Measurements from ENCODE around the gene CUBN. TPM values are rescaled to one million over a fixed set of nuclear protein-coding genes. Genes with fewer than 3 reads are reported as not detected.

Gene CUBN
- total and polyA plus RNA-seq, 10 of the 15 experiments (the other 5 are each of a cell fraction or from before 2014, with no cell fraction given): under 0.01 to 0.14 (median 0.02) TPM; not detected in 6

DNA sequence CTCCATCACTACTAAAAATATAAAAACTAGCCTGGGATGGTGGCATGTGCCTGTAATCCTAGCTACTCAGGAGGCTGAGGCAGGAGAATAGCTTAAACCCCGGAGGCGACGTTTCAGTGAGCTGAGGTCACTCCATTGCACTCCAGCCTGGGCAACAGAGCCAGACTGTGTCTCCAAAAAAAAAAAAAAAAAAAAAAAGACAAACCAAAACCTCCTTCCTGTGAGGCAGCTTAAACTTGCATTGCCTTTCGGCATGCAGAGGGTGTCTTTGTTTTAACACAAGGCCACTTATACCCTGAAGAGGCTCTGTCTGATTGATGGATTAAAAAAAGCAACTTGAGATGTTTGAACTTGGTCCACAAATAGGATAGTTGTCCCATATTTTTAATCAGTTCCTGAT is 184.0 kb downstream of the CUBN start:
- H3K9me3 ChIP-seq (replicated peaks; ENCODE audit: control insufficient read depth, insufficient read depth, low read length): no peaks in the 10 kb centered on the region
- POLR2A ChIA-PET: no interaction called here
- no peak for FAIRE-seq

More for the DNA sequence above, 184.0 kb downstream of the CUBN start:
- no TSS peak for BruUV-seq (replicated peaks)
- Histone ChIP-seq H3K4me1 (ENCODE audit: control insufficient read depth, insufficient read depth, low read length) (no peaks in the 10 kb centered on the region), H3K36me3 (ENCODE audit: control insufficient read depth in 2 of 2, insufficient read depth in 2 of 2, low read length in 1 of 2) (no peaks in the 10 kb centered on the region), H3K9ac (ENCODE audit: control insufficient read depth, insufficient read depth, low read length) (no peak overlapping the region), H3K4me2 (ENCODE audit: control insufficient read depth, insufficient read depth) (no peak overlapping the region), H3K4me3 (no peak overlapping the region), H4K20me1 (ENCODE audit: control insufficient read depth, insufficient read depth) (no peaks in the 10 kb centered on the region), H3K27ac (ENCODE audit: control insufficient read depth, insufficient read depth) (no peak overlapping the region), H2AFZ (ENCODE audit: control insufficient read depth, low read depth, low read length) (no peak overlapping the region), H3K79me2 (ENCODE audit: control insufficient read depth, insufficient read depth, low read length) (no peaks in the 10 kb centered on the region), H3K27me3 (replicated peaks in 1 of 2; ENCODE audit: control insufficient read depth in 2 of 2, insufficient read depth in 2 of 2, low read length in 1 of 2) (no peaks in the 10 kb centered on the region)
- no peak for TF ChIP-seq RELB (IDR thresholded peaks at IDR 0.05; ENCODE audit: low read depth)
- no peak for TF ChIP-seq SREBF2 (IDR thresholded peaks at IDR 0.05; ENCODE audit: low read length)
- TF ChIP-seq EGR1 (IDR thresholded peaks at IDR 0.05; ENCODE audit: borderline replicate concordance in 1 of 2, low read depth in 2 of 2, low read length in 2 of 2): no peak
- no peak for TF ChIP-seq NR2C1 (IDR thresholded peaks at IDR 0.05)
- TF ChIP-seq SIX5 (IDR thresholded peaks at IDR 0.05; ENCODE audit: low read depth, low read length, severe bottlenecking): no peak
- TF ChIP-seq ZNF592 (IDR thresholded peaks at IDR 0.05): no peak
- no peak for TF ChIP-seq ZSCAN29 (IDR thresholded peaks at IDR 0.05)
- TF ChIP-seq BMI1 (IDR thresholded peaks at IDR 0.05; ENCODE audit: borderline replicate concordance): no peak
- no peak for TF ChIP-seq JUND (IDR thresholded peaks at IDR 0.05; ENCODE audit: low read depth, low read length)
- no peak for TF ChIP-seq SIN3A (IDR thresholded peaks at IDR 0.05; ENCODE audit: low read depth, low read length)
- TF ChIP-seq, protein P1, sequence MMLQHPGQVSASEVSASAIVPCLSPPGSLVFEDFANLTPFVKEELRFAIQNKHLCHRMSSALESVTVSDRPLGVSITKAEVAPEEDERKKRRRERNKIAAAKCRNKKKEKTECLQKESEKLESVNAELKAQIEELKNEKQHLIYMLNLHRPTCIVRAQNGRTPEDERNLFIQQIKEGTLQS (IDR thresholded peaks at IDR 0.05; ENCODE audit: borderline replicate concordance, extremely low read depth, low read depth, low read length): no peak
- TF ChIP-seq POLR2AphosphoS2 (IDR thresholded peaks at IDR 0.05; ENCODE audit: low read depth, low read length): no peak
- ATAC-seq (no peak), DNase-seq (ENCODE audit: low read depth, low spot score) (no peak)
- WGBS (ENCODE audit: insufficient coverage, insufficient replicate concordance, low lambda C conversion rate, missing lambda C conversion rate): 66% methylated on average over 4 of the region's 4 CpGs
- RAD21 ChIA-PET (ENCODE audit: unreplicated experiment): no interaction called here
- CTCF ChIA-PET: interaction anchor here (0.6 kb wide), 1 partner anchor 283 kb away, joined by 3 read pairs; no protein-coding TSS in a partner anchor
- intact Hi-C loops (cut with micrococcal nuclease; ENCODE audit: unreplicated experiment) (no loop called here), in situ Hi-C loops (cut with MboI) (no loop called here)
- SMC1A ChIA-PET (ENCODE audit: uncharacterized antibody, unreplicated experiment): interaction anchor here (0.6 kb wide), 1 partner anchor 284 kb away, joined by 3 read pairs; no protein-coding TSS in a partner anchor

Data from GM12878 (cell line).